SKM-1 treated with dmso at 0.1 percent for 144 hours (cell line): ENCODE measurements around the gene SNX24.
"Not testable (repeated sequence)": the region's sequence is repeated elsewhere in the genome, so short reads cannot be mapped to it uniquely, and the experiment has no call there.

ENCODE experiments used
- DNase-seq: peaks from one replicate; lab custom pipeline; 2025; ENCODE audit not compliant: unreplicated experiment; lab: John Stamatoyannopoulos, UW

Gene SNX24

GRCh38 chr5:122845229-122846050, at the start of gene SNX24:
Gene SNX24, plus strand, starts transcription at chr5:122845613. Its CDS starts 21 bp downstream, at chr5:122845634.
- DNase-seq, result peak; percentile 64

DNA sequence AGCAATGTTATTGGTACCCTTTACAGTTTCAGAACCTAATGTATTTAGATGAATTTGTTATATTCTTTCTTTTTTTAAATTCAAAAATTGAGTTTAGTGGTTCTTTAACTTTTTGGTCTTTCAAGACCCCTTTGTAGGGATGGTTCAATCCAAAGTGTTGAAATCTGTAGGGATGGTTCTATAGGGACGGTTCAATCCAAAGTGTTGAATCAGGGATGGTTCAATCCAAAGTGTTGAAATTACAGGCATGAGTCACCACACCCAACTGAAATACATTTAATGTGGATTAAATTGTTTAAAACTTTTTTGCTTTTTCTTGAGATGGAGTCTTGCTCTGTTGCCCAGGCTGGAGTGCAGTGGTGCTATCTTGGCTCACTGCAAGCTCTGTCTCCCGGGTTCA, 39.9 kb upstream of the SNX24 start:
- no peak for DNase-seq

- no peak for DNase-seq
Measured at GRCh38 chr5:122810405-122810804, 35.0 kb upstream of the SNX24 start.

GRCh38 chr5:122815218-122815767, 30.1 kb upstream of the SNX24 start:
- DNase-seq, result no peak

GRCh38 chr5:122816756-122817155, 28.7 kb upstream of the SNX24 start:
- DNase-seq, result no peak

DNA sequence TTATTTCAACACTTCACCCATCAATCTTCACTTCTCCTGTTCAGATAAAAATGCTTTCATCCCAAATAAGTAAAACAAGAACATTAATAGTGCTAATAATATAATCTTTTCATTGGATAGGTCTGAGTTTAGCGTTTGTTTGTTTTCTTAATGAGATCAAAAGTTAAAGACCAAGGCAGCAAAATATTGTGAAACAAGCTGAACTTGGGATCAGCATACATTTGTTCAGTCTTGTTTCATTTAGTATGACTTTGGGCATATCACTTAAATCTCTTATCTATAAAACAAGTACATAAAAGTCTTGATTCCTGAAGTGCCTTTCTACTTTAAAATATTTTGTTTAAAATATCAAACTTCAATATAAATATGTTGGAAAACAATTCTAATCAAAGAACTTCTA, 13.4 kb upstream of the SNX24 start:
- no peak for DNase-seq

DNA sequence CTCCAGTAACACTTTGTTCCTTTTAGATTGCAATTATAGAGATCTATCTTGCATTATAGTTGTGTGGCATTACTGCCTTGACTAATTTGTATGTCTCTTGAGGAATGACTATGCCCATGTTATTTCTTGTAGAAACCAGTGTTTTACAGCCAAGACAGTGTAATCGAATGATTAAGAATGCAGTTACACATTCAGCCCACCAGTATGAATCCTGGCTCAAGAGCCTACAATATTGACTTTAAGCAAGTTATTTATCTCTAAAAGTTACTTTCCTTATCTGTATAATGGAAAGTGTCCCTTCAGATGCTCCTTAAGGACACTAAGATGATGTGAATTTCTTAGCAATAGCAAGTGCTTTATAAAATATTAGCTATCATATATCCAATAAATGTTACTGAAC, 9.7 kb upstream of the SNX24 start:
- no peak for DNase-seq

GRCh38 chr5:122836947-122837346, 8.5 kb upstream of the SNX24 start:
- DNase-seq, result no peak

- no peak for DNase-seq
Measured at GRCh38 chr5:122839731-122840130, 5.7 kb upstream of the SNX24 start.

- no peak for DNase-seq
Measured at GRCh38 chr5:122842016-122842580, 3.3 kb upstream of the SNX24 start.

GRCh38 chr5:122844136-122844909, 1.1 kb upstream of the SNX24 start:
- no peak for DNase-seq

- DNase-seq, result no peak
Measured at GRCh38 chr5:122844910-122845228, 544 bp upstream of the SNX24 start.

DNA sequence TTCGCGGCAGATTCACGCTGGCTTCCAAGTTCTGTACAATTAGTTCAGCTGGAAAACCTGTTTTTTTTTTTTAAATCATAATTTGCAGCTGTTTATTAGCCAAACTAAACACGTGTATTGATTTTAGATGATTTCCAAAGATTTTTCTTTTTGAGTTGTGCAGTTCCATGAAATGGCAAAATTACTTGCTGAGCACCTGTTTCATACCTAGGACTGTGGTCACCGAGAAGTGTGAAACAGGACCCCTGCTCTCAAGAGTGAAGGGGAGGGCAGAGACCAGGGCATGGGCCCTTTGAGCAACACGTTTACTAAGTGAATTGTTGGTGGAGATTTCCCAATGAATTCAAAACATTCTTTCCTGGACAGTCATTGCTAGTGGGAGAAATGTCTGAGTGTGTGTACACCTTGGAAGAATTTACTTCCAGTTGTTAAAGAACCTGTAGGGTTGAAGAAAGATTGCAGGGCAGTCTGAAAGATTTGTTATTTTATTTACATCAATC, 688 bp downstream of the SNX24 start:
- DNase-seq, result no peak

DNA sequence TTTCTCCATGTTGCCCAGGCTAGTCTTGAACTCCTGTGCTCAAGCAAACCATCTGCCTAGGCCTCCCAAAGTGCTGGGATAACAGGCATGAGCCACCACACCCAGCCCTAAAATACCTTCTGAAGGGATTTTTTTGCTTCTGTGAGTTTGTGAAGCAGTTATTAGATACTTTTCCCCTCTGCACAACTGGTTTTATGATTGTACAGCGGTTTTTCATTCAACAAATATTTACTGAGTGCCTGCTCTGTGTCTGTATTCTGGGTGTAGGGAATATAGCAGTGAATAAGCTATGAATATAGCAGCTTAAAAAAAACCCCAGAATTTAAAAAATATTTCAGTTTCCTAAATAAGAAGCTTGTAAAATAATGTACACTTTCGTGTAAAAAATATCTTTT, 2.3 kb downstream of the SNX24 start:
- no peak for DNase-seq

DNA sequence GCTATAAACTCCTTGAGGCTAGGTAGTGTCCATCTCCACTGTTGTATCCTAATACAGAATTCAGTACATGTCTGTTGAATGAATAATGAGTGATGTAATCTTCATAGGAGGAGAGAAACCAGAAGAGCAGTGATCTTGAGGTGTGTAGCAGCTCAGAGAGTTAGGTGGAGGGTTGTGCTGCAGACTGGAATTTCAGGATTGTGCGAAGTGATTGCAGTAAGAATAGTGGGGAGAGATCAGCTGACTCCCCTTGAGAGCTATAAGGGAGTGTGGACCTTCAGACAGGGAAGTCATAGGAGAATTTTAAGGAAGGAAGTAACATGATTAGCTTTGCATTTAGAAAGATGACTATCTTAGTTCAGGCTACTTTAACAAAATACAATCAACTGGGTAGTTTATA, 4.4 kb downstream of the SNX24 start:
- DNase-seq, result peak; percentile 48

DNA sequence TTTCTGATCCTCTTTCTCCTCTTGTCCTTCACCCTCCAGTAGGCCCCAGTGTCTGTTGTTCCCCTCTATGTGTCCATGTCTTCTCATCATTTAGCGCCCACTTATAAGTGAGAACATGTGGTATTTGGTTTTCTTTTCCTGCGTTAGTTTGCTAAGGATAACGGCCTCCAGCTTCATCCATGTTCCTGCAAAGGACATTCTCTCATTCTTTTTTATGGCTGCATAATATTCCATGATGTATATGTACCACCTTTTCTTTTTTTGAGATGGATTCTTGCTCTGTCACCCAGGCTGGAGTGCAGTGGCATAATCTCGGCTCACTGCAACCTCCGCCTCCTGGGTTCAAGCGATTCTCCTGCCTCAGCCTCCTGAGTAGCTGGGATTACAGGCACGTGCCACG, 12.1 kb downstream of the SNX24 start:
- not testable (repeated sequence) for DNase-seq

DNA sequence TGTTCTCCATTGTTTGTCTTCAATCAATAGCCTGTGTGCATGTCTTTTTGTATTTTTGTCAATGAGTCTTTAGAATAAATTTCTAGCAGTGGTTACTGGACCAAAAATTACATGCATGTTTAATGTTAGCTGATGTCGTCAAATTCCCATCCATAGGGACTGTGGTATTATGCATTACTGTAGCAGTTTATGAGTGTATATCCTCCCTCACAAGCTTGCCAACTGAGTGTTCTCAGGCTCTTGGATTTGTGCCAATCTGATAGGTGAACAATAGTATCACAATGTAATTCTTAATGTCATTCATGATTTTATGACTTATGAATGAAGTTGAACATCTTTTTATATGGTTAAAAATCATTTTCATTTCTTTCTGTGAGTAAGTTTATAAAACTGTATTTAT, 13.0 kb downstream of the SNX24 start:
- DNase-seq, result no peak

DNA sequence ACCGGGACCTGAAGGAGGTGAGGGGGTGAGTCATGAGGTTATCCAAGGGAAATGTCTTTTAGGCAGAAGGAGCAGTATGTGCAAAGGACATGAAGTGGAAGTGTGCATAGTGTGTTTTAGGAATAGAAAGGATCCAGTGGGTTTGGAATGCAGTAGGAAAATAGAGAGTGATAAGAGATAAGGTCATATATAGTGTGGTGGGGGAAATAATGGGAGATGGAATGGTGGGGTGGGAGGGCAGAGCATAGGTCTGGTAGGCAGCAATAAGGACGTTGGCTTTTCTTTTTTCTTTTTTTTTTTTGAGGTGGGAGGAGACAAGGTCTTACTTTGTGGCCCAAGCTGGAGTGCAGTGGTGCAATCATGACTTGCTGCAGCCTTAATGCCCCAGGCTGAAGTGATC, 17.8 kb downstream of the SNX24 start:
- no peak for DNase-seq

DNA sequence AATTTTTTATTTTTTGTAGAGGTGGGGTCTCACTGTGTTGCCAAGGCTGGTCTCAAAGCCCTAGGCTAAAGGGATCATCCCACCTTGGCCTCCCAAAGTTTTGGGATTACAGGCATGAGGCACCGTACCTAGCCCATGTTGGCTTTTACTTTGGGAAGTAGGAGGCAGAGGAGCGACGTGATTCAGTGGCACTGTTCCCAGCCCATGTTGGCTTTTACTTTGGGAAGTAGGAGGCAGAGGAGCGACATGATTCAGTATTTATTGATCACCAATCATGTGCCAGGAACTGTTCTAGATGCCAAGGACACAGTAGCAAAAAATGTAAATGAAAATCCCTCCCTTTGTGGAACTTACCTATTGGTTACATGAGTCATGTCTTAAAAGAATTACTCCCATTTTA, 18.3 kb downstream of the SNX24 start:
- DNase-seq, result no peak

DNA sequence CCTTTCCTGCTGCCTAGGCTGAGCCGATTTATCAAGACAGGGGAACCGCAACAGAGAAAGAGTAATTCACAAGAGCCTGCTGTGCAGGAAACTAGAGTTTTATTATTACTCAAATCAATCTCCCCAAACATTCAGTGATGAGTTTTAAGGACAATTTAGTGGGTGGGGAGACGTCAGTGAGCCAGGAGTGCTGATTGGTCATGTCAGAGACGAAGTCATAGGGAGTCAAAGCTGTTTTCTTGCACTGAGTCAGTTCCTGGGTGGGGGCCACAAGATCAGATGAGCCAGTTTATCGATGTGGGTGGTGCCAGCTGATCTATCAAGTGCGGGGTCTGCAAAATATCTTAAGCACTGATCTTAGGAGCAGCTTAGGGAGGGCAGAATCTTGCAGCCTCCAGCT, 19.0 kb downstream of the SNX24 start:
- DNase-seq, result no peak

DNA sequence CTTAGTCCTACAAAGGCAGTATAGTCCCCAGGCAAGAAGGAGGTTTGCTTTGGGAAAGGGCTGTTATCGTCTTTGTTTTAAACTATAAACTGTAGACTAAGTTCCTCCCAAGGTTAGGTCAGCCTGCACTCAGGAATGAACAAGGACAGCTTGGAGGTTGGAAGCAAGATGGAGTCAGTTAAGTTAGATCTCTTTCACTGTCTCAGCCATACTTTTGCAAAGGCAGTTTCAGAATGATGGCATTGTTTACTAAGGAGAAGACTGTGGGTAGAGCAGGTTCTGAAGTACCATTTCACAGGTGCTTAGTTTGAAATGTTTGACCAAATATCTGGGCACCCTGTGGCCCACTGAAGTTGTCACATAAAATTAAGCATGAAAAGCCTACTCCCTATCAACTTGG, 19.4 kb downstream of the SNX24 start:
- DNase-seq, result no peak
